Measurements from ENCODE around the gene GOLGA8T.
"Not testable (repeated sequence)": the region's sequence is repeated elsewhere in the genome, so short reads cannot be mapped to it uniquely, and the experiment has no call there.

GOLGA8T gene

GRCh38 chr15:30191143-30191542 lies 56.3 kb downstream of the GOLGA8T start:
- not testable (repeated sequence) for DNase-seq (ENCODE audit: low read depth in 3 of 3, low spot score in 1 of 3)

GRCh38 chr15:30191639-30192038 lies 56.8 kb downstream of the GOLGA8T start:
- DNase-seq (ENCODE audit: low read depth in 3 of 3, low spot score in 1 of 3) = not testable (repeated sequence)

- DNase-seq (ENCODE audit: low read depth in 3 of 3, low spot score in 1 of 3) = not testable (repeated sequence)
These were observed 57.4 kb downstream of the GOLGA8T start for GRCh38 chr15:30192119-30192745.

- not testable (repeated sequence) for DNase-seq (ENCODE audit: low read depth in 3 of 3, low spot score in 1 of 3)
These were observed 58.0 kb downstream of the GOLGA8T start for GRCh38 chr15:30192892-30193291.
